A549 (cell line): ENCODE results near the gene PGAP1. TPM values are rescaled to one million over a fixed set of nuclear protein-coding genes. Genes with fewer than 3 reads are reported as not detected.
"Not testable (repeated sequence)": the region's sequence is repeated elsewhere in the genome, so short reads cannot be mapped to it uniquely, and the experiment has no call there.

Source experiments
- ATAC-seq, 2 experiments: fragments of 200-7000 bp in 1 of 2; fragments of >200 bp in 1 of 2; cut with Nextera tagmentation in 1 of 2; cut with Tn5 transposase in 1 of 2; 3 replicates each; pipeline versions ENCODE4 v1.8.0 to v1.9.1; 2018 to 2020; ENCODE audit warnings: mild to moderate bottlenecking in 1 of 2, moderate library complexity in 1 of 2
- CTCF ChIA-PET: fragments of 300-600 bp; sonication (Branson Sonifier 250); formaldehyde crosslinking; extraction: SDS; loops from one replicate; lab custom pipeline; 2021; ENCODE audit warnings: antibody characterized with exemption, inconsistent platforms; lab: Yijun Ruan, JAX
- POLR2A ChIA-PET: fragments of 350-600 bp; formaldehyde crosslinking; extraction: SDS; loops from one replicate; lab custom pipeline; 2021; ENCODE audit warnings: antibody characterized with exemption, inconsistent platforms; lab: Yijun Ruan, JAX
- DNase-seq, 2 experiments: peaks; one replicate each; pipeline versions ENCODE4 v3.0.0 to v3.0.0-alpha.2; 2011 to 2016; ENCODE audit warnings: low read depth in 1 of 2, low spot score in 1 of 2
- FAIRE-seq: peaks from 2 replicates; lab custom pipeline; 2011; peaks lifted over from hg19 to GRCh38; lab: Jason Lieb, UNC
- H3K27ac ChIP-seq, 2 experiments: fragments of >200 bp; sonication (Bioruptor Twin); formaldehyde crosslinking; 3 replicates each; pipeline ENCODE4 v1.5.1; 2016 to 2017
- H3K4me1 ChIP-seq: fragments of >200 bp; sonication (Bioruptor Twin); formaldehyde crosslinking; 3 replicates; pipeline ENCODE4 v1.6.1; 2016
- H3K4me2 ChIP-seq: fragments of >200 bp; sonication (Bioruptor Twin); formaldehyde crosslinking; 3 replicates; pipeline ENCODE4 v1.6.1; 2016
- H3K4me3 ChIP-seq: fragments of >200 bp; sonication (Bioruptor Twin); formaldehyde crosslinking; 3 replicates; pipeline ENCODE4 v1.5.1; 2016
- H3K9me3 ChIP-seq: fragments of >200 bp; sonication (Bioruptor Twin); formaldehyde crosslinking; 3 replicates; pipeline ENCODE4 v1.6.1; 2016
- CBX2 ChIP-seq: fragments of 200-600 bp; sonication (generic); IDR thresholded peaks from 2 replicates; pipeline ENCODE4 v1.6.1; 2016; ENCODE audit warnings: low read depth, mild to moderate bottlenecking, borderline replicate concordance
- CEBPB ChIP-seq, 2 experiments: fragments of >200 bp in 1 of 2; sonication (Bioruptor Twin) in 1 of 2; formaldehyde crosslinking in 1 of 2; IDR thresholded peaks; 2 replicates each; pipeline ENCODE4 v1.6.1; 2012 to 2016
- EHF ChIP-seq: fragments of 250-450 bp; sonication (Bioruptor Pico); IDR thresholded peaks from 2 replicates; pipeline ENCODE4 v1.5.0; 2020; ENCODE audit warnings: mild to moderate bottlenecking
- ESRRA ChIP-seq: fragments of 150-350 bp; IDR thresholded peaks from 2 replicates; pipeline ENCODE4 v1.6.1; 2014; ENCODE audit warnings: mild to moderate bottlenecking, low read length, borderline replicate concordance
- FOXS1 ChIP-seq: fragments of 250-450 bp; sonication (Bioruptor Pico); IDR thresholded peaks from 2 replicates; pipeline ENCODE4 v1.5.0; 2020; ENCODE audit warnings: mild to moderate bottlenecking, moderate library complexity
- HEYL ChIP-seq: fragments of 250-450 bp; sonication (Bioruptor Pico); IDR thresholded peaks from 2 replicates; pipeline ENCODE4 v1.8.0; 2021; ENCODE audit warnings: mild to moderate bottlenecking, moderate library complexity
- KDM1A ChIP-seq: fragments of 200-600 bp; sonication (generic); IDR thresholded peaks from 2 replicates; pipeline ENCODE4 v1.6.1; 2016; ENCODE audit warnings: low read depth, mild to moderate bottlenecking
- NFE2L2 ChIP-seq: fragments of 150-350 bp; conservative IDR thresholded peaks from 2 replicates; pipeline ENCODE4 v1.6.1; 2014; ENCODE audit warnings: low read length
- RCOR1 ChIP-seq: fragments of 150-350 bp; IDR thresholded peaks from 2 replicates; pipeline ENCODE4 v1.6.1; 2014; ENCODE audit warnings: antibody characterized with exemption, low read length, low read depth
- SMC3 ChIP-seq: fragments of >200 bp; sonication (Bioruptor Twin); formaldehyde crosslinking; IDR thresholded peaks from 3 replicates; pipeline ENCODE4 v1.6.1; 2018; ENCODE audit warnings: inconsistent platforms
- SREBF2 ChIP-seq: fragments of 450-650 bp; IDR thresholded peaks from 2 replicates; pipeline ENCODE4 v1.6.1; 2014; ENCODE audit warnings: mild to moderate bottlenecking, moderate library complexity
- TP53 ChIP-seq: fragments of 250-450 bp; sonication (Bioruptor Pico); IDR thresholded peaks from 2 replicates; pipeline ENCODE4 v1.5.0; 2021; ENCODE audit warnings: mild to moderate bottlenecking, moderate library complexity
- ZC3H11A ChIP-seq: fragments of 450-650 bp; IDR thresholded peaks from 2 replicates; pipeline ENCODE4 v1.6.1; 2014; ENCODE audit warnings: antibody characterized with exemption, mild to moderate bottlenecking
- ZNF302 ChIP-seq: fragments of 250-450 bp; sonication (Bioruptor Pico); IDR thresholded peaks from 2 replicates; pipeline ENCODE4 v1.9.0; 2021; ENCODE audit warnings: inconsistent platforms, mild to moderate bottlenecking, moderate library complexity
- ZSCAN20 ChIP-seq: fragments of 250-450 bp; sonication (Bioruptor Pico); IDR thresholded peaks from 2 replicates; pipeline ENCODE4 v1.8.0; 2022; ENCODE audit warnings: mild to moderate bottlenecking, moderate library complexity
- WGBS: methylation state at CpG from one replicate; pipeline ENCODE4 v1.1.6; 2017; ENCODE audit errors: missing lambda C conversion rate; 5-methylcytosine and 5-hydroxymethylcytosine counted together
- polyA plus RNA-seq, 4 experiments: library from polyadenylated mRNA; depleted of rRNA in 3 of 4; stranded (reverse); fragments of >200 nt; fragmentation: RNase III in 1 of 4; extraction: RNeasy Plus Mini Kit Qiagen cat#74134 plus additional on column Dnase treatment in 1 of 4; gene quantifications; 2 replicates in 3 of 4; 3 replicates in 1 of 4; pipeline ENCODE4 v1.2.3, GENCODE V29; 2011 to 2017
- TF ChIP-seq, protein P1 (sequence below): fragments of 200-600 bp; sonication (generic); IDR thresholded peaks from 2 replicates; pipeline ENCODE4 v1.6.1; 2016; ENCODE audit warnings: antibody characterized with exemption, mild to moderate bottlenecking, moderate library complexity
- TF ChIP-seq, protein P2 (sequence below): IDR thresholded peaks from 2 replicates; pipeline ENCODE4 v1.6.1; 2012
- TF ChIP-seq, protein P3 (sequence below): fragments of 250-450 bp; sonication (Bioruptor Pico); IDR thresholded peaks from 2 replicates; pipeline ENCODE4 v1.5.0; 2020; ENCODE audit warnings: low read depth, mild to moderate bottlenecking, moderate library complexity

The PGAP1 gene
- polyA plus RNA-seq, 2 of the 4 experiments (the other 2 are of a cell fraction): 3.5 to 9.3 TPM

DNA sequence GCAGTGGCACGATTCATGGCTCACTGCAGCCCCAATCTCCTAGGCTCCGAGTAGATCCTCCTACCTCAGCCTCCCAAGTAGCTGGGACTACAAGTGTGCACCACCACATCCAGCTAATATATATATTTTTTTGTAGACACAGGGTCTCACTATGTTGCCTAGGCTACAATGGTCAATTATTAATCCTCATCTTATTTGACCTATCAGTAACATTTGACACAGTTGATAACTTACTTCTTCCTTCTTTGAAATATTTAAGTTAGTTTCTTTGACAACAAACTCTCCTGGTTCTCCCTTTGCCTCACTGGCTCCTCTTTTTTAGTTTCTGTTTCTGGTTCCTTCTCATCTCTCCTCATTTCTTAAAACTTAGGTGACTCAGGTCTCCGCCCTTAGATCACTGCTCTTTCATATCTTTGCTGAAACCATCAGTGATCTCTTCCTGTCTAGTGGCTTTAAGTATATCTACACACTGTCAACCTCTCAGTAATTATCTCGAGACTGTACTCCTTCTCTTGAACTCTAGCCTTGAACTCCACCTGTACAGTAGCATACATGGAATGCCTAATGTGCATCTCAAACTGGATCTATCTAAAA is 11.5 kb downstream of the PGAP1 start:
- ChIA-PET POLR2A (no interaction called here), CTCF (no interaction called here)
- Histone ChIP-seq H3K27ac (no peak overlapping the region), H3K4me2 (no peak overlapping the region), H3K4me1 (no peaks in the 10 kb centered on the region), H3K4me3 (no peak overlapping the region), H3K9me3 (0 out of 3 replicates have a peak, but pooled peaks cover 2% of the 10 kb centered on the region)
- TF ChIP-seq EHF (no peak), TP53 (CRISPR knock-in tag) (no peak), CEBPB (IDR thresholded peaks at IDR 0.05) (no peak), ZC3H11A (no peak), SREBF2 (no peak), ZSCAN20 (CRISPR knock-in tag) (no peak), FOXS1 (CRISPR knock-in tag) (no peak), CBX2 (no peak), HEYL (CRISPR knock-in tag) (no peak), KDM1A (no peak), ZNF302 (no peak), SMC3 (no peak), RCOR1 (no peak), ESRRA (no peak), NFE2L2 (no peak)
- TF ChIP-seq, protein P1, sequence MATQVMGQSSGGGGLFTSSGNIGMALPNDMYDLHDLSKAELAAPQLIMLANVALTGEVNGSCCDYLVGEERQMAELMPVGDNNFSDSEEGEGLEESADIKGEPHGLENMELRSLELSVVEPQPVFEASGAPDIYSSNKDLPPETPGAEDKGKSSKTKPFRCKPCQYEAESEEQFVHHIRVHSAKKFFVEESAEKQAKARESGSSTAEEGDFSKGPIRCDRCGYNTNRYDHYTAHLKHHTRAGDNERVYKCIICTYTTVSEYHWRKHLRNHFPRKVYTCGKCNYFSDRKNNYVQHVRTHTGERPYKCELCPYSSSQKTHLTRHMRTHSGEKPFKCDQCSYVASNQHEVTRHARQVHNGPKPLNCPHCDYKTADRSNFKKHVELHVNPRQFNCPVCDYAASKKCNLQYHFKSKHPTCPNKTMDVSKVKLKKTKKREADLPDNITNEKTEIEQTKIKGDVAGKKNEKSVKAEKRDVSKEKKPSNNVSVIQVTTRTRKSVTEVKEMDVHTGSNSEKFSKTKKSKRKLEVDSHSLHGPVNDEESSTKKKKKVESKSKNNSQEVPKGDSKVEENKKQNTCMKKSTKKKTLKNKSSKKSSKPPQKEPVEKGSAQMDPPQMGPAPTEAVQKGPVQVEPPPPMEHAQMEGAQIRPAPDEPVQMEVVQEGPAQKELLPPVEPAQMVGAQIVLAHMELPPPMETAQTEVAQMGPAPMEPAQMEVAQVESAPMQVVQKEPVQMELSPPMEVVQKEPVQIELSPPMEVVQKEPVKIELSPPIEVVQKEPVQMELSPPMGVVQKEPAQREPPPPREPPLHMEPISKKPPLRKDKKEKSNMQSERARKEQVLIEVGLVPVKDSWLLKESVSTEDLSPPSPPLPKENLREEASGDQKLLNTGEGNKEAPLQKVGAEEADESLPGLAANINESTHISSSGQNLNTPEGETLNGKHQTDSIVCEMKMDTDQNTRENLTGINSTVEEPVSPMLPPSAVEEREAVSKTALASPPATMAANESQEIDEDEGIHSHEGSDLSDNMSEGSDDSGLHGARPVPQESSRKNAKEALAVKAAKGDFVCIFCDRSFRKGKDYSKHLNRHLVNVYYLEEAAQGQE: no peak
- TF ChIP-seq, protein P2, sequence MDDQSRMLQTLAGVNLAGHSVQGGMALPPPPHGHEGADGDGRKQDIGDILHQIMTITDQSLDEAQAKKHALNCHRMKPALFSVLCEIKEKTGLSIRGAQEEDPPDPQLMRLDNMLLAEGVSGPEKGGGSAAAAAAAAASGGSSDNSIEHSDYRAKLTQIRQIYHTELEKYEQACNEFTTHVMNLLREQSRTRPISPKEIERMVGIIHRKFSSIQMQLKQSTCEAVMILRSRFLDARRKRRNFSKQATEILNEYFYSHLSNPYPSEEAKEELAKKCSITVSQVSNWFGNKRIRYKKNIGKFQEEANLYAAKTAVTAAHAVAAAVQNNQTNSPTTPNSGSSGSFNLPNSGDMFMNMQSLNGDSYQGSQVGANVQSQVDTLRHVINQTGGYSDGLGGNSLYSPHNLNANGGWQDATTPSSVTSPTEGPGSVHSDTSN: no peak
- TF ChIP-seq, protein P3, sequence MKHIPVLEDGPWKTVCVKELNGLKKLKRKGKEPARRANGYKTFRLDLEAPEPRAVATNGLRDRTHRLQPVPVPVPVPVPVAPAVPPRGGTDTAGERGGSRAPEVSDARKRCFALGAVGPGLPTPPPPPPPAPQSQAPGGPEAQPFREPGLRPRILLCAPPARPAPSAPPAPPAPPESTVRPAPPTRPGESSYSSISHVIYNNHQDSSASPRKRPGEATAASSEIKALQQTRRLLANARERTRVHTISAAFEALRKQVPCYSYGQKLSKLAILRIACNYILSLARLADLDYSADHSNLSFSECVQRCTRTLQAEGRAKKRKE (CRISPR knock-in tag): no peak
- ATAC-seq: no peak
- no peak for FAIRE-seq
- no peak for DNase-seq
- 90% methylated on average over 4 of the region's 4 CpGs for WGBS

DNA sequence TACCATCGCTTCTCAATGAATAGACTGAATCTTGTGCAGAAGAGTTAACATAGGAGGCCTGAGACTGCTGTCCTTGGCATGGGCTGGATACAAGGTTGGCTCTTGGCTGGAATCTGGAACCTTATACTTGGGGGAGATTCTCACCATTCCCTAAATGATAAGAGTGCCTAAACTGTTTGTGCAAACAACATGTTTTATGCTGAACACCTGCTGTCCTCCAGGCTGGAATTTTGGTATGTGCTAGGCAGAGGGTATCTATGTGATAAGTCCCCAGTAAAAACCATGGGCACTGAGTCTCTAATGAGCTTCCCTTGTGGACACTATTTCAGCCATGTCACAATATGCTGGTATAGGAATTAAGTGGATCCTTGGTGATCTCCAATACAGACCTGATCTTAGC is 12.8 kb downstream of the PGAP1 start:
- no peak for DNase-seq
- Histone ChIP-seq H3K4me2 (no peak overlapping the region), H3K4me3 (no peak overlapping the region), H3K9me3 (0 out of 3 replicates have a peak, but pooled peaks cover 2% of the 10 kb centered on the region), H3K4me1 (no peaks in the 10 kb centered on the region), H3K27ac (no peak overlapping the region)
- TF ChIP-seq CEBPB (IDR thresholded peaks at IDR 0.05): no peak
- 90% methylated on average over 1 of the region's 1 CpG for WGBS
- no peak for FAIRE-seq
- POLR2A ChIA-PET: no interaction called here
- ATAC-seq: no peak
- CTCF ChIA-PET: no interaction called here

DNA sequence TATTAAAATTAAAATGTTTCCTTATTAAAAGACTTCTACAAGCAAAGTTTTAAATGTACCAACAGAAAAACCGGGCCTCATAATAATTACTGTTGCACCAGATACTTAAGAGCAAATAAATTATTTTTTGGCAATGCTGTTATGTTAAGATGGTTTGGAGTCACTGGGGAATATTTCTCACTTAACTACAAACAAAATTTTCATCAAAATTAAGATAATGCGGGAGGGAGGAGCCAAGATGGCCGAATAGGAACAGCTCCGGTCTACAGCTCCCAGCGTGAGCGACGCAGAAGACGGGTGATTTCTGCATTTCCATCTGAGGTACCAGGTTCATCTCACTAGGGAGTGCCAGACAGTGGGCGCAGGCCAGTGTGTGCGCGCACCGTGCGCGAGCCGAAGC is 21.1 kb downstream of the PGAP1 start:
- FAIRE-seq, CTCF ChIA-PET, H3K9me3 ChIP-seq, ATAC-seq, POLR2A ChIA-PET: not testable (repeated sequence)
- peak in 1 of 2 experiments; percentile 7 for DNase-seq
- Histone ChIP-seq H3K27ac (peak overlapping the region; percentile 57 to 67; a peak in 5 of 6 replicates), H3K4me1 (peaks cover 11% of the 10 kb centered on the region), H3K4me2 (peak overlapping the region; percentile 67), H3K4me3 (peak overlapping the region; percentile 35)
- 29% methylated on average over 8 of the region's 15 CpGs for WGBS
